ENCODE measurements around the gene SHMT2.

SHMT2 gene

DNA sequence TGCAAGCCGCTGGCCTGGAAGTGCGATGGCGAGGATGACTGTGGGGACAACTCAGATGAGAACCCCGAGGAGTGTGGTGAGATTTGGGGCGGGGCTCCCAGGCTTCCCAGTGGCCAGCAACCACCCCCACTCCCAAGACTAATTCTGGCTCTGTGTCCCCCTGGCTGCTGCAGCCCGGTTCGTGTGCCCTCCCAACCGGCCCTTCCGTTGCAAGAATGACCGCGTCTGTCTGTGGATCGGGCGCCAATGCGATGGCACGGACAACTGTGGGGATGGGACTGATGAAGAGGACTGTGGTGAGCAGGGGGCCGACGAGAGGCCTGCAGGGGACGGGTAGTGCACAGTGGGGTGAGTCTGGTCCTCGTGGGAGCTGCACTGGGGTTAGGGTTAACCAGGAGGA, 25.1 kb upstream of the SHMT2 start:
- no peak for TF ChIP-seq TAF1 (IDR thresholded peaks at IDR 0.05; ENCODE audit: borderline replicate concordance, insufficient read depth, low read length)
- TF ChIP-seq SIN3A (IDR thresholded peaks at IDR 0.05; ENCODE audit: borderline replicate concordance, insufficient read depth, low read length) = no peak
- no peak for TF ChIP-seq POLR2AphosphoS5 (IDR thresholded peaks at IDR 0.05; ENCODE audit: low read depth, low read length)
- no peak for TF ChIP-seq REST (IDR thresholded peaks at IDR 0.05; ENCODE audit: insufficient read depth in 1 of 2, low read depth in 2 of 2, low read length in 2 of 2)
- no peak for TF ChIP-seq FOXP2 (optimal IDR thresholded peaks at IDR 0.05; ENCODE audit: borderline replicate concordance, extremely low read depth, extremely low read length, insufficient read depth)

DNA sequence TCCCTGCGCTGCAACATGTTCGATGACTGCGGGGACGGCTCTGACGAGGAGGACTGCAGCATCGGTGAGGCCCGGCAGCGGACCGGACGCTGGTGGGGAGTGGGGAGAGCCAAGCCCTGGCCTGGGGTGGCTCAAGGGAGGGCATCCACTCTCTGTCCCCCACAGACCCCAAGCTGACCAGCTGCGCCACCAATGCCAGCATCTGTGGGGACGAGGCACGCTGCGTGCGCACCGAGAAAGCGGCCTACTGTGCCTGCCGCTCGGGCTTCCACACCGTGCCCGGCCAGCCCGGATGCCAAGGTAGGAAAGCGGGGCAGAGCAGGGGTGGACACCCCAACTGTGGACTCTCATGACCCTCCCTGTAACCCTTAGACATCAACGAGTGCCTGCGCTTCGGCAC, 24.3 kb upstream of the SHMT2 start:
- TF ChIP-seq SIN3A (IDR thresholded peaks at IDR 0.05; ENCODE audit: borderline replicate concordance, insufficient read depth, low read length) (no peak), TAF1 (IDR thresholded peaks at IDR 0.05; ENCODE audit: borderline replicate concordance, insufficient read depth, low read length) (no peak), POLR2AphosphoS5 (IDR thresholded peaks at IDR 0.05; ENCODE audit: low read depth, low read length) (no peak), FOXP2 (optimal IDR thresholded peaks at IDR 0.05; ENCODE audit: borderline replicate concordance, extremely low read depth, extremely low read length, insufficient read depth) (no peak), REST (IDR thresholded peaks at IDR 0.05; ENCODE audit: insufficient read depth in 1 of 2, low read depth in 2 of 2, low read length in 2 of 2) (no peak)

DNA sequence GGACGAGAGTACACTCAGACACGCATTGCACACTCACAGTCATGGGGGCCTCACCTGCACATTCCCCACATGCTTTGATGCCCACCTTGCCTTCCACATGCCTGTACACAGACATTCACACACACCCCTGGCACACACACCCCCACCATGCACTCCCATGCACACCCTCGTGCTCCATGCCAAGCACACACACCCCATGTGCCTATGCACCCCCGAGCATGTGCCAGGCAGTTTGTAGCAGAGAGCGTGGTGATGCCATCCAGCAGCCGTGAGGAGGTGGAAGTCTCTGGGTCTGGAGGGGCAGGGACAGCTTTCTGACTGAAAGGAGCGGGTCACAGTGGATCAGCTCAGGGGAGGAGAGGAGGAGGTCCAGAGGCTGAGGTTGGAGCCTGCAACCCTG, 23.6 kb upstream of the SHMT2 start:
- no peak for TF ChIP-seq TAF1 (IDR thresholded peaks at IDR 0.05; ENCODE audit: borderline replicate concordance, insufficient read depth, low read length)
- no peak for TF ChIP-seq FOXP2 (optimal IDR thresholded peaks at IDR 0.05; ENCODE audit: borderline replicate concordance, extremely low read depth, extremely low read length, insufficient read depth)
- no peak for TF ChIP-seq SIN3A (IDR thresholded peaks at IDR 0.05; ENCODE audit: borderline replicate concordance, insufficient read depth, low read length)
- no peak for TF ChIP-seq REST (IDR thresholded peaks at IDR 0.05; ENCODE audit: insufficient read depth in 1 of 2, low read depth in 2 of 2, low read length in 2 of 2)
- no peak for TF ChIP-seq POLR2AphosphoS5 (IDR thresholded peaks at IDR 0.05; ENCODE audit: low read depth, low read length)

- no peak for TF ChIP-seq POLR2AphosphoS5 (IDR thresholded peaks at IDR 0.05; ENCODE audit: low read depth, low read length)
- TF ChIP-seq SIN3A (IDR thresholded peaks at IDR 0.05; ENCODE audit: borderline replicate concordance, insufficient read depth, low read length) = no peak
- TF ChIP-seq REST (IDR thresholded peaks at IDR 0.05; ENCODE audit: insufficient read depth in 1 of 2, low read depth in 2 of 2, low read length in 2 of 2) = no peak
- TF ChIP-seq TAF1 (IDR thresholded peaks at IDR 0.05; ENCODE audit: borderline replicate concordance, insufficient read depth, low read length) = no peak
- no peak for TF ChIP-seq FOXP2 (optimal IDR thresholded peaks at IDR 0.05; ENCODE audit: borderline replicate concordance, extremely low read depth, extremely low read length, insufficient read depth)
Observed at GRCh38 chr12:57207731-57208630, 21.5 kb upstream of the SHMT2 start.

Measured in PFSK-1 (cell line).